ENCODE measurements around the gene PHC2. TPM values are rescaled to one million over a fixed set of nuclear protein-coding genes. Genes with fewer than 3 reads are reported as not detected.

Gene PHC2
- total and polyA plus RNA-seq, 2 of the 13 experiments (the other 11 are each of a cell fraction or from before 2014, with no cell fraction given), result 52.5 to 84.9 TPM

- 50% methylated on average over 1 of the region's 5 CpGs for WGBS (ENCODE audit: low lambda C conversion rate)
- Histone ChIP-seq H2AFZ (ENCODE audit: low read length) (no peak overlapping the region), H3K4me1 (ENCODE audit: insufficient read depth, low read length) (peaks cover 21% of the 10 kb centered on the region), H3K4me2 (ENCODE audit: low read depth, low read length) (no peak overlapping the region), H3K9ac (ENCODE audit: insufficient read depth, low read depth, low read length) (no peak overlapping the region), H3K79me2 (ENCODE audit: insufficient read depth, low read length) (no peaks in the 10 kb centered on the region), H4K20me1 (ENCODE audit: insufficient read depth, low read length) (0 out of 2 replicates have a peak, but pooled peaks cover 3% of the 10 kb centered on the region), H3K36me3 (replicated peaks in 1 of 2; ENCODE audit: control insufficient read depth in 1 of 2, insufficient read depth in 2 of 2, low read length in 2 of 2) (no peaks in the 10 kb centered on the region), H3K9me3 (ENCODE audit: low read length) (no peaks in the 10 kb centered on the region), H3K27me3 (ENCODE audit: control insufficient read depth in 1 of 2, insufficient read depth in 2 of 2, low read length in 2 of 2) (peaks cover 1 to 16% of the 10 kb centered on the region in 2 experiments; a peak in 4 of 5 replicates), H3K4me3 (replicated peaks in 1 of 3; ENCODE audit: insufficient read depth in 1 of 3, low read depth in 2 of 3, low read length in 3 of 3) (no peak overlapping the region), H3K27ac (ENCODE audit: extremely low read length, insufficient read depth, low read length) (no peak overlapping the region)
- BruUV-seq (replicated peaks), result no TSS peak
- in situ Hi-C loops (cut with HindIII; ENCODE audit: extremely low pct_ligation_motif_present, low pct_unique_long_range_greater_than_20kb), result loop anchor here (10.0 kb wide), 1 partner anchor 94 kb away; no protein-coding TSS in a partner anchor
- no peak for DNase-seq (ENCODE audit: low spot score)
- intact Hi-C loops (cut with micrococcal nuclease; ENCODE audit: unreplicated experiment), result no loop called here
- ChIA-PET POLR2A (interaction anchor here (1.0 kb wide), 1 partner anchor 29 kb away, joined by 3 read pairs; no protein-coding TSS in a partner anchor), CTCF (ENCODE audit: low intra/inter-chr PET ratio, low total read pairs) (no interaction called here)
- FAIRE-seq, result no peak
- no peak for ATAC-seq
- TF ChIP-seq POLR2AphosphoS5 (IDR thresholded peaks at IDR 0.05; ENCODE audit: low read depth, low read length) (no peak), ZNF546 (CRISPR knock-in tag; conservative IDR thresholded peaks at IDR 0.05) (no peak), MAF1 (CRISPR knock-in tag; IDR thresholded peaks at IDR 0.05; ENCODE audit: borderline replicate concordance) (no peak), NONO (IDR thresholded peaks at IDR 0.05) (no peak), NONO (CRISPR knock-in tag; conservative IDR thresholded peaks at IDR 0.05) (no peak), KDM5B (CRISPR knock-in tag; IDR thresholded peaks at IDR 0.05; ENCODE audit: borderline replicate concordance) (no peak), PHB2 (IDR thresholded peaks at IDR 0.05; ENCODE audit: partially characterized antibody) (no peak), HMG20B (CRISPR knock-in tag; conservative IDR thresholded peaks at IDR 0.05) (no peak), THAP7 (CRISPR knock-in tag; IDR thresholded peaks at IDR 0.05) (no peak), ARID2 (CRISPR knock-in tag; IDR thresholded peaks at IDR 0.05; ENCODE audit: borderline replicate concordance) (no peak), CCDC6 (CRISPR knock-in tag; IDR thresholded peaks at IDR 0.05) (no peak), HNRNPL (IDR thresholded peaks at IDR 0.05; ENCODE audit: low read depth, low read length) (no peak), ONECUT2 (CRISPR knock-in tag; IDR thresholded peaks at IDR 0.05) (no peak), PREB (CRISPR knock-in tag; IDR thresholded peaks at IDR 0.05) (no peak), REL (CRISPR knock-in tag; conservative IDR thresholded peaks at IDR 0.05) (no peak), ZNF746 (CRISPR knock-in tag; IDR thresholded peaks at IDR 0.05) (no peak), ZNF503 (CRISPR knock-in tag; IDR thresholded peaks at IDR 0.05) (no peak), HDAC2 (CRISPR knock-in tag; IDR thresholded peaks at IDR 0.05) (no peak), ZSCAN9 (CRISPR knock-in tag; IDR thresholded peaks at IDR 0.05; ENCODE audit: borderline replicate concordance) (no peak), AFF4 (CRISPR knock-in tag; IDR thresholded peaks at IDR 0.05) (no peak)
Measured at GRCh38 chr1:33370827-33371226, 60.1 kb downstream of the PHC2 start.

Measured in HepG2 (cell line).